Epithelial cell of esophagus (primary cell): ENCODE measurements around the gene BDKRB2.

Experiments used
- DNase-seq: peaks from one replicate; pipeline ENCODE4 v3.0.0; 2010; ENCODE audit warnings: low read depth
- H3K4me3 ChIP-seq: 2 replicates; pipeline ENCODE4 v1.5.1; 2011; ENCODE audit warnings: mild to moderate bottlenecking, low read length, control low read depth
- TF ChIP-seq, protein P1 (sequence below): IDR thresholded peaks from 2 replicates; pipeline ENCODE4 v1.5.1; 2011; ENCODE audit warnings: low read depth, mild to moderate bottlenecking, low read length, control low read depth, inconsistent platforms; ENCODE audit not compliant: insufficient read depth; ENCODE audit errors: missing control alignments

BDKRB2 gene

DNA sequence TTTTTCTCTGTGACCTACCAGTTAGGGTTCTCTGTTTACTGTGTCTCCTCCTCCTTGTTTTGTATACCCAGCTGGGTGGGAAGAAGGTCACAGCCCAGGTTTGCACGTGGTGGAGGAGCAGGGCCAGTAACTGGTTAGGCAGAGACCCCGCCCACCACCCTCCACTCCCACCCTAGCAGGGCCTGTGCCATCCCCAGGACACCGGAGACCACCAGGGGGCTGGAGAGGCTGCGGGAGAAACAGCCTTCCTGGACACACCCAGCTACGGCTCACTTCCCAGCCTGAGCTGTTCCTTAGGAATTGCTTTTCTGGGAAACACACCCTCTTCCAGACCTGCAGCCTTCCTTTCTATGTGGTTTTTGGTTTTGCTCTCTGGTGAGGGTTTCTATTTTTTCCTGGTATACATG, 21.1 kb downstream of the BDKRB2 start:
- TF ChIP-seq, protein P1, sequence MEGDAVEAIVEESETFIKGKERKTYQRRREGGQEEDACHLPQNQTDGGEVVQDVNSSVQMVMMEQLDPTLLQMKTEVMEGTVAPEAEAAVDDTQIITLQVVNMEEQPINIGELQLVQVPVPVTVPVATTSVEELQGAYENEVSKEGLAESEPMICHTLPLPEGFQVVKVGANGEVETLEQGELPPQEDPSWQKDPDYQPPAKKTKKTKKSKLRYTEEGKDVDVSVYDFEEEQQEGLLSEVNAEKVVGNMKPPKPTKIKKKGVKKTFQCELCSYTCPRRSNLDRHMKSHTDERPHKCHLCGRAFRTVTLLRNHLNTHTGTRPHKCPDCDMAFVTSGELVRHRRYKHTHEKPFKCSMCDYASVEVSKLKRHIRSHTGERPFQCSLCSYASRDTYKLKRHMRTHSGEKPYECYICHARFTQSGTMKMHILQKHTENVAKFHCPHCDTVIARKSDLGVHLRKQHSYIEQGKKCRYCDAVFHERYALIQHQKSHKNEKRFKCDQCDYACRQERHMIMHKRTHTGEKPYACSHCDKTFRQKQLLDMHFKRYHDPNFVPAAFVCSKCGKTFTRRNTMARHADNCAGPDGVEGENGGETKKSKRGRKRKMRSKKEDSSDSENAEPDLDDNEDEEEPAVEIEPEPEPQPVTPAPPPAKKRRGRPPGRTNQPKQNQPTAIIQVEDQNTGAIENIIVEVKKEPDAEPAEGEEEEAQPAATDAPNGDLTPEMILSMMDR, result peak; percentile 38
- H3K4me3 ChIP-seq, result no peak overlapping the region
- DNase-seq, result peak; percentile 74

DNA sequence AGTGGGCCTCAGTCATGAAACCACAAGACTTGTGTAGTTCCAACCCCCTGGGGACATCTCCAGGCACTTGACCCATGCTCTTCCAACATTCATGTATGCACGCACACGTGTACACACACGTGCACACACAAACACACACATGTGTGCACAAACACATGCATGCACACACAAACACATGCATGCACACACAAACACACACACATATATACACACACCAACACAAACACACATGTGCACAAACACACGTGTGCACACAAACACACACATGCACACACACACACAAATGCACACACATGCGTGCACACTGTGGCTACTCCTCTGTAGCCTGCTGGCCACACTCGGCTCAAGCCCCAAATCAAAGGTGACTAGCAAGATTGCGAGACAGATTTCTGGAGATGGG, 22.8 kb downstream of the BDKRB2 start:
- TF ChIP-seq, protein P1, result no peak
- no peak overlapping the region for H3K4me3 ChIP-seq
- no peak for DNase-seq

DNA sequence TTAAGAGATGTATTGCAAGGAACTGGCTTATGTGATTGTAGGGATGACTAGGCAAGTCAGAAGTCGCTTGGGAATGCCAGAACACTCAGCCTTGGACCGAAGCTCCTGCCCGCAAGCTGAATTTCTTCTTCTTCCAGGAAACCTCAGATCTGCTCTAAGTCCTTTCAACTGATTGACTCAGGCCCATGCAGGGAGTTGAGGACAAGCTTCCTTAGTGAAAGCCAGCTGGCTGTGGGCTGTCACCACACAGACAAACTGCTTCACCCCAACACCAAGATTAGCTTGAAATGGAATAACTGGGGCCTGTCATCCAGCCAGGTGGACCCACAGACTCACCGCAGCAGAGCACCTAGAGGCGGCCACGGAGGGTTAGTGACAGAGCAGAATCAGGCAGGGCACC, 24.7 kb downstream of the BDKRB2 start:
- no peak for DNase-seq
- no peak overlapping the region for H3K4me3 ChIP-seq
- TF ChIP-seq, protein P1, result no peak

DNA sequence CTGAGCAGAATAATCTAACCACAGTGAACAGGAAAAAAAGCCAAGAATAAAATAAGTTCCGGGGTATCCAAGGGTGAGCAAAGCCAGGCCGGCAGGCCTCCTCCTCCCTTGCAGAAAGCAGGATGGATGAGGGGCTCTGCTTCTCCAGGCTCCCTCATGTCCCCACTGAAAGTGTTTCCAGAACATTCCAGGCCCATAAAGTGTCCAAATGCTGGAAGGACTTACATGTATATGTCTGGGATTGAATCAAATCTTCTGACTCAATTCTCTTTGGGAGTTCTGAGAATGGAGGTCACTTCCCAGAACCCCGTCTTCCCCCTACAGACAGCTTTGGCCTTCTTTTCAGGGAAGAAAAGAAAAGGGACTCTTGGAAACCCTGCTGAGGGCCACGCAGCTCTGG, 26.4 kb downstream of the BDKRB2 start:
- no peak for DNase-seq
- TF ChIP-seq, protein P1, result no peak
- no peak overlapping the region for H3K4me3 ChIP-seq

DNA sequence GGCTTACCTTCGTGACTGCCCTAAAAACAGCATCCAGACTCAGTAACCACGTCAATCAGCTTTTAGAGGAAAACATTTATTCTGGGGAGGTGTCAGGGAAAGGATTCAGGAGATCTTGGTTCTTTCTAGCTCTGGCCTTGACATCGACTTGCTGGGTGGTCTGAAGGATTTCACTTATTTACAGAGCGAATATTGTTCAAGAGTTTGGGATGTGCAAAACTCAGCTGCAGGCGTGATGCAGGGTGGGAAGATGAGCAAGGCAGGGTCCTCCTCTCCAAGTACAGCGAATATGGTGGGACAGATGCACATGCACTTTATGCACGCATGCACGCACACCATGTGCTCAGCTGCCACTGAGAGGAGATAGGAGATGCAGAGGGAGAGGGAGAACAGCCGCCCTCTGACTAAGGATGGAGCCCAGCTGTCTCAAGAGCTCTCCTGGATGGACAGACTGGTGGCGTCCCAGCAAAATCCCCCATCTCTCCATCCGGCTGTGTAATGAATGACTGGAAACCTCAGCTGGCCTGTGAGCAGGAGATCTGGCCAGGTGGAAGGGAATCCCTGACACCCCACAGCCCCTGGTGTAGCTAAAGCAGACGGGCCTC, 27.0 kb downstream of the BDKRB2 start:
- TF ChIP-seq, protein P1, result no peak
- H3K4me3 ChIP-seq, result no peak overlapping the region
- DNase-seq, result no peak

DNA sequence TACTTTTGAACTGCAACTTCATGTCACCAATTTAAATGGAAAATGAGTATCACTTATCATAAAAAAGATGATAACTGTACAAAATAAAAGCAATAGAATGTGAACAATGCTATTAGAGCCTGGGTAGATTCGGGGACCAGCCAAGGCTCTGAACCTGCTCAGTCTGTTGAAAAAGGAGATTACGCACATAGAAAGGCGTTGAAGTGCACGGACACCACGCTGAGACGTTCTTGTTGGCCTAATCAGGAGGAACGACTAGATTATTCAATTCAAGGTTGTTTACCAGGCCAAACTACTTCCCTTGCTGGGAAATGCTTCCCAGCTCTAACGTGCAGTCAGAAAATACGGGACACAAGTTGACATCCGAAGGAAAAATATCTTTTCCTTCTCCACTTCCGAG, 27.9 kb downstream of the BDKRB2 start:
- no peak for DNase-seq
- H3K4me3 ChIP-seq, result no peak overlapping the region
- TF ChIP-seq, protein P1, result no peak

DNA sequence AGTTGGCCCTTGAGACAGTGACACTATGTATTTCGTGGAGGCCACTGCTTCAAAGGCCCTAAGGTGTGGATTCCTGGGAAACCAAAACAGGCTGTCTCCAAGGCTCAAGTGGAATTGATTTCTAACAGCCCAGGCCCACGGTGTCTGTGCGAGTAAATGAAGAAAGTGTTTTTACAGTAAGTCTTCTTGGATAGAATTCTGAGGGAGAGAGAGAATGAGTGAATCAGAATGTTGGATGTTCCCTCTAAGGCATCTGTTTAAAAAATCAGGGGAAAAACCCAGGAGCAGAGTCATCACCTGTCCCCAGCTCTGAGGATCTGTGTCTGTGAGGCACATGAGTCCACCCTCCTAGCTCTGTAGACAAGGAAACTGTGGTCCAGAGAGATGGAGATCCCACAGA, 29.0 kb downstream of the BDKRB2 start:
- TF ChIP-seq, protein P1, result no peak

More for the DNA sequence above, 29.0 kb downstream of the BDKRB2 start:
- no peak overlapping the region for H3K4me3 ChIP-seq
- no peak for DNase-seq
